IMR-90 (cell line): ENCODE results near the gene ROBO1. TPM values are rescaled to one million over a fixed set of nuclear protein-coding genes. Genes with fewer than 3 reads are reported as not detected.

Source experiments
- ATAC-seq: fragments of 200-7000 bp; cut with Tn5 transposase; 2 replicates; pipeline ENCODE4 v1.9.1; 2020; ENCODE audit warnings: low read depth, mild to moderate bottlenecking, moderate library complexity
- BruUV-seq: library from RNA; stranded (reverse); fragments of 400-500 nt; replicated peaks from 2 replicates; lab custom pipeline; 2021; lab: Mats Ljungman, UMichigan
- CTCF ChIA-PET: fragments of 300-600 bp; formaldehyde crosslinking; extraction: SDS; loops from one replicate; lab custom pipeline; 2021; ENCODE audit warnings: antibody characterized with exemption; lab: Yijun Ruan, JAX
- POLR2A ChIA-PET: fragments of 300-600 bp; sonication (Branson Sonifier 250); formaldehyde crosslinking; loops from one replicate; lab custom pipeline; 2022; ENCODE audit warnings: antibody characterized with exemption; ENCODE audit not compliant: unreplicated experiment; lab: Charles Lee
- DNase-seq: peaks from one replicate; pipeline ENCODE4 v3.0.0; 2013
- H2AFZ ChIP-seq: replicated peaks from 2 replicates; pipeline ENCODE3; 2013; ENCODE audit warnings: low read length, mild to moderate bottlenecking; ENCODE audit not compliant: poor library complexity
- H2AK5ac ChIP-seq: 2 replicates; pipeline ENCODE4 v1.6.1; 2013; ENCODE audit warnings: low read depth, low read length, inconsistent platforms
- H2AK9ac ChIP-seq: replicated peaks from 2 replicates; pipeline ENCODE3; 2013; ENCODE audit warnings: mild to moderate bottlenecking, low read depth, low read length, moderate library complexity; ENCODE audit not compliant: poor library complexity
- H2BK120ac ChIP-seq: 2 replicates; pipeline ENCODE4 v1.6.1; 2013; ENCODE audit warnings: low read depth, low read length, inconsistent platforms
- H2BK15ac ChIP-seq: 3 replicates; pipeline ENCODE4 v1.6.1; 2013; ENCODE audit warnings: low read depth, low read length, inconsistent platforms
- H2BK20ac ChIP-seq: 2 replicates; pipeline ENCODE4 v1.6.1; 2013; ENCODE audit warnings: low read depth, mild to moderate bottlenecking, inconsistent platforms, low read length, moderate library complexity
- H2BK5ac ChIP-seq: 2 replicates; pipeline ENCODE4 v1.6.1; 2013; ENCODE audit warnings: mild to moderate bottlenecking, low read depth, low read length, inconsistent platforms; ENCODE audit not compliant: poor library complexity, severe bottlenecking
- H3K14ac ChIP-seq: replicated peaks from 2 replicates; pipeline ENCODE4 v1.6.1; 2013; ENCODE audit warnings: low read depth, low read length, inconsistent platforms
- H3K18ac ChIP-seq: 2 replicates; pipeline ENCODE4 v1.6.1; 2013; ENCODE audit warnings: low read depth, low read length, control low read depth
- H3K23ac ChIP-seq: 2 replicates; pipeline ENCODE4 v1.6.1; 2013; ENCODE audit warnings: low read depth, low read length, inconsistent platforms
- H3K27ac ChIP-seq: 2 replicates; pipeline ENCODE4 v1.5.1; 2013; ENCODE audit warnings: mild to moderate bottlenecking, control low read depth, low read length; ENCODE audit not compliant: insufficient read depth
- H3K27me3 ChIP-seq: 2 replicates; pipeline ENCODE4 v1.6.1; 2013; ENCODE audit warnings: low read length; ENCODE audit not compliant: control insufficient read depth, insufficient read depth
- H3K36me3 ChIP-seq: 2 replicates; pipeline ENCODE4 v1.6.1; 2013; ENCODE audit warnings: low read length, mixed read lengths; ENCODE audit not compliant: control insufficient read depth, insufficient read depth
- H3K4ac ChIP-seq: 2 replicates; pipeline ENCODE4 v1.6.1; 2013; ENCODE audit warnings: low read depth, low read length, inconsistent platforms
- H3K4me1 ChIP-seq: 2 replicates; pipeline ENCODE4 v1.6.1; 2013; ENCODE audit warnings: low read length, mixed read lengths; ENCODE audit not compliant: control insufficient read depth, insufficient read depth
- H3K4me2 ChIP-seq: 2 replicates; pipeline ENCODE4 v1.6.1; 2013; ENCODE audit warnings: low read depth, mild to moderate bottlenecking, control low read depth, low read length, moderate library complexity
- H3K4me3 ChIP-seq: 2 replicates; pipeline ENCODE4 v1.5.1; 2013; ENCODE audit warnings: low read depth, mild to moderate bottlenecking, control low read depth, low read length, moderate library complexity; ENCODE audit not compliant: insufficient read depth
- H3K56ac ChIP-seq: 2 replicates; pipeline ENCODE4 v1.6.1; 2013; ENCODE audit warnings: low read length, inconsistent platforms; ENCODE audit not compliant: insufficient read depth; ENCODE audit errors: extremely low read depth
- H3K79me1 ChIP-seq, 2 experiments: 2 replicates each; pipeline ENCODE4 v1.6.1; 2013; ENCODE audit warnings: low read length in 2 of 2, inconsistent platforms in 1 of 2, low read depth in 1 of 2
- H3K9ac ChIP-seq: 2 replicates; pipeline ENCODE4 v1.6.1; 2013; ENCODE audit warnings: low read depth, low read length, control low read depth
- H3K9me1 ChIP-seq: 2 replicates; pipeline ENCODE4 v1.6.1; 2013; ENCODE audit warnings: low read length, inconsistent platforms; ENCODE audit not compliant: insufficient read depth
- H3K9me3 ChIP-seq: 2 replicates; pipeline ENCODE4 v1.6.1; 2013; ENCODE audit warnings: low read length; ENCODE audit not compliant: control insufficient read depth, insufficient read depth
- H4K20me1 ChIP-seq: 2 replicates; pipeline ENCODE4 v1.6.1; 2013; ENCODE audit warnings: low read length, inconsistent platforms; ENCODE audit not compliant: insufficient read depth
- H4K5ac ChIP-seq: 2 replicates; pipeline ENCODE4 v1.6.1; 2013; ENCODE audit warnings: mild to moderate bottlenecking, low read depth, low read length, control low read depth
- H4K8ac ChIP-seq, 2 experiments: 2 replicates each; pipeline ENCODE4 v1.6.1; 2013; ENCODE audit warnings: low read depth in 2 of 2, low read length in 2 of 2, control low read depth in 1 of 2, inconsistent platforms in 1 of 2
- H4K91ac ChIP-seq: 2 replicates; pipeline ENCODE4 v1.6.1; 2013; ENCODE audit warnings: low read depth, low read length, inconsistent platforms; ENCODE audit not compliant: insufficient read depth
- BHLHE40 ChIP-seq: fragments of 150-350 bp; IDR thresholded peaks from 2 replicates; pipeline ENCODE4 v1.6.1; 2016; ENCODE audit warnings: mild to moderate bottlenecking, low read depth, low read length
- CEBPB ChIP-seq: IDR thresholded peaks from 2 replicates; pipeline ENCODE4 v1.6.1; 2012; ENCODE audit warnings: low read depth, low read length, improper control_type of control experiment
- CHD1 ChIP-seq: IDR thresholded peaks from 2 replicates; pipeline ENCODE4 v1.6.1; 2012; ENCODE audit warnings: low read depth, low read length, improper control_type of control experiment
- FOS ChIP-seq: fragments of 150-350 bp; IDR thresholded peaks from 2 replicates; pipeline ENCODE4 v1.6.1; 2016; ENCODE audit warnings: low read depth, low read length
- MAFK ChIP-seq: IDR thresholded peaks from 2 replicates; pipeline ENCODE4 v1.6.1; 2012; ENCODE audit warnings: low read depth, low read length, improper control_type of control experiment
- MAZ ChIP-seq: IDR thresholded peaks from 2 replicates; pipeline ENCODE4 v1.6.1; 2012; ENCODE audit warnings: low read depth, mild to moderate bottlenecking, low read length, improper control_type of control experiment, moderate library complexity, borderline replicate concordance
- MXI1 ChIP-seq: IDR thresholded peaks from 2 replicates; pipeline ENCODE4 v1.6.1; 2012; ENCODE audit warnings: low read depth, mild to moderate bottlenecking, low read length, moderate library complexity, borderline replicate concordance
- NFE2L2 ChIP-seq: fragments of 150-350 bp; IDR thresholded peaks from 2 replicates; pipeline ENCODE4 v1.6.1; 2016; ENCODE audit warnings: low read depth, mild to moderate bottlenecking, low read length
- POLR2A ChIP-seq: IDR thresholded peaks from 2 replicates; pipeline ENCODE4 v1.6.1; 2012; ENCODE audit warnings: mild to moderate bottlenecking, low read depth, low read length
- RAD21 ChIP-seq: IDR thresholded peaks from 2 replicates; pipeline ENCODE4 v1.6.1; 2012; ENCODE audit warnings: low read length, improper control_type of control experiment
- RCOR1 ChIP-seq: IDR thresholded peaks from 2 replicates; pipeline ENCODE4 v1.6.1; 2012; ENCODE audit warnings: mild to moderate bottlenecking, low read length, improper control_type of control experiment; ENCODE audit not compliant: insufficient replicate concordance
- RFX5 ChIP-seq: IDR thresholded peaks from 2 replicates; pipeline ENCODE4 v1.8.0; 2012; ENCODE audit warnings: low read depth, mild to moderate bottlenecking, low read length, moderate library complexity
- SMC3 ChIP-seq: fragments of 150-350 bp; IDR thresholded peaks from 2 replicates; pipeline ENCODE4 v1.6.1; 2016; ENCODE audit warnings: low read depth, mild to moderate bottlenecking, antibody characterized with exemption, low read length, moderate library complexity
- WGBS, 2 experiments: methylation state at CpG; one replicate each; pipeline versions ENCODE4 v1.1.5 to v1.1.7; 2013; ENCODE audit warnings: missing lambda C conversion rate in 2 of 2; ENCODE audit not compliant: insufficient read length in 1 of 2; ENCODE audit errors: extremely low coverage in 2 of 2; 5-methylcytosine and 5-hydroxymethylcytosine counted together
- dilution Hi-C: fragments of 300-500 bp; cut with HindIII; formaldehyde crosslinking; loops from one replicate; pipeline ENCODE4 v1.14.3; 2018; ENCODE audit warnings: low sequenced_read_pairs; ENCODE audit not compliant: unreplicated experiment
- in situ Hi-C: fragments of 300-500 bp; cut with MboI; formaldehyde crosslinking; loops from 3 replicates; pipeline ENCODE4 v1.14.3; 2019; ENCODE audit warnings: low sequenced_read_pairs, inconsistent platforms, mixed read lengths
- intact Hi-C: fragments of 100-400 bp; cut with micrococcal nuclease; formaldehyde crosslinking; loops from 2 replicates; pipeline ENCODE4 v1.10.0; 2022
- polyA plus RNA-seq, 3 experiments: library from polyadenylated mRNA; depleted of rRNA; stranded (reverse); fragments of >200 nt; gene quantifications; 2 replicates each; pipeline ENCODE4 v1.2.3, GENCODE V29; 2012; ENCODE audit warnings: low replicate concordance in 1 of 3
- total RNA-seq: library from RNA; depleted of rRNA; stranded (reverse); fragments of >200 nt; gene quantifications from 2 replicates; pipeline ENCODE4 v1.2.3, GENCODE V29; 2012
- TF ChIP-seq, protein P1 (sequence below): conservative IDR thresholded peaks from 2 replicates; pipeline ENCODE4 v1.5.1; 2012; ENCODE audit warnings: mild to moderate bottlenecking, low read depth, low read length, improper control_type of control experiment

Gene ROBO1
- total and polyA plus RNA-seq, 2 of the 4 experiments (the other 2 are of a cell fraction) = 24.1 to 53.9 TPM

DNA sequence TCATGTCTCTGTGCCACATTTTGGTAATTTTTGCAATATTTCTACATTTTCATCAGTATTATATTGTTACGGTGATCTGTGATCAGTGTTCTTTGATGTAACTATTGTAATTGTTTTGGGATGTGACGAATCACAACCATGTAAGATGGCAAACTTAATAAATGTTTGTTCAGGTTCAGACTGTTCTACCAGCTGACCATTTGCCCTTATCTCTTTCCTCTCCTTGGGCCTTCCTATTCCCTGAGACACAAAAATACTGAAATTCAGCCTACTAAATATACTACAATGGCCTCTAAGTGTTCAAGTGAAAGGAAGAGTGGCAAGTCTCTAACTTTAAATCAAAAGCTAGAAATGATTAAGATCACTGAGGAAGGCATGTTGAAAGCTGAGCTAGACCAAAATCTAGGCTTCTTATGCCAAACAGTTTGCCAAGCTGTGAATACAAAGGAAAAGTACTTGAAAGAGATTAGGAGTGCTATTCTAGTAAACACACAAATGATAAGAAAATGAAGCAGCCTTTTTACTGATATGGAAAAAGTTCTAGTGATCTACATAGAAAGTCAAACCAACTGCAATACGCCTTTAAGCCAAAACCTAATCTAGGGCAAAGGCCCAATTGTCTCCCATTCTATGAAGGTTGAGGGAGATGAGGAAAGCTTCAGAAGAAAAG lies 952.8 kb downstream of the ROBO1 start:
- Histone ChIP-seq H4K91ac (no peak overlapping the region), H3K4me2 (no peak overlapping the region), H2BK120ac (no peak overlapping the region), H3K9me1 (no peaks in the 10 kb centered on the region), H2BK20ac (no peak overlapping the region), H2AFZ (no peak overlapping the region), H3K4ac (no peak overlapping the region), H3K56ac (no peak overlapping the region), H4K5ac (no peak overlapping the region), H3K27ac (no peak overlapping the region), H3K4me3 (no peak overlapping the region), H3K27me3 (no peaks in the 10 kb centered on the region), H2AK5ac (no peak overlapping the region), H4K20me1 (no peaks in the 10 kb centered on the region), H3K9ac (no peak overlapping the region), H3K18ac (no peak overlapping the region), H3K4me1 (no peaks in the 10 kb centered on the region), H4K8ac (no peak overlapping the region), H2BK5ac (no peak overlapping the region), H3K23ac (no peak overlapping the region), H3K79me1 (peaks cover 0 to 3% of the 10 kb centered on the region in 2 experiments; a peak in 1 of 4 replicates), H2AK9ac (no peak overlapping the region), H3K9me3 (no peaks in the 10 kb centered on the region), H3K14ac (no peak overlapping the region), H2BK15ac (no peak overlapping the region), H3K36me3 (peaks cover 4% of the 10 kb centered on the region; the same call in 1 of the 2 replicates)
- no peak for ATAC-seq
- intact Hi-C loops (no loop called here), in situ Hi-C loops (no loop called here), dilution Hi-C loops (no loop called here)
- no CpG with 5 or more reads among the region's 3 CpGs for WGBS, 2 experiments
- no peak for DNase-seq
- POLR2A ChIA-PET = no interaction called here
- CTCF ChIA-PET = interaction anchor here (0.6 kb wide), 1 partner anchor 41 kb away, joined by 3 read pairs; no protein-coding TSS in a partner anchor
- TF ChIP-seq MAFK (no peak), FOS (no peak), CEBPB (no peak), RAD21 (no peak), BHLHE40 (no peak), NFE2L2 (no peak), RFX5 (no peak), RCOR1 (no peak), MXI1 (no peak), MAZ (no peak), POLR2A (no peak), CHD1 (no peak), SMC3 (no peak)
- TF ChIP-seq, protein P1, sequence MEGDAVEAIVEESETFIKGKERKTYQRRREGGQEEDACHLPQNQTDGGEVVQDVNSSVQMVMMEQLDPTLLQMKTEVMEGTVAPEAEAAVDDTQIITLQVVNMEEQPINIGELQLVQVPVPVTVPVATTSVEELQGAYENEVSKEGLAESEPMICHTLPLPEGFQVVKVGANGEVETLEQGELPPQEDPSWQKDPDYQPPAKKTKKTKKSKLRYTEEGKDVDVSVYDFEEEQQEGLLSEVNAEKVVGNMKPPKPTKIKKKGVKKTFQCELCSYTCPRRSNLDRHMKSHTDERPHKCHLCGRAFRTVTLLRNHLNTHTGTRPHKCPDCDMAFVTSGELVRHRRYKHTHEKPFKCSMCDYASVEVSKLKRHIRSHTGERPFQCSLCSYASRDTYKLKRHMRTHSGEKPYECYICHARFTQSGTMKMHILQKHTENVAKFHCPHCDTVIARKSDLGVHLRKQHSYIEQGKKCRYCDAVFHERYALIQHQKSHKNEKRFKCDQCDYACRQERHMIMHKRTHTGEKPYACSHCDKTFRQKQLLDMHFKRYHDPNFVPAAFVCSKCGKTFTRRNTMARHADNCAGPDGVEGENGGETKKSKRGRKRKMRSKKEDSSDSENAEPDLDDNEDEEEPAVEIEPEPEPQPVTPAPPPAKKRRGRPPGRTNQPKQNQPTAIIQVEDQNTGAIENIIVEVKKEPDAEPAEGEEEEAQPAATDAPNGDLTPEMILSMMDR = no peak
- no TSS peak for BruUV-seq
